Endothelial cell of umbilical vein (primary cell): ENCODE measurements around the gene BLNK. TPM values are rescaled to one million over a fixed set of nuclear protein-coding genes. Genes with fewer than 3 reads are reported as not detected.

ENCODE experiments used
- BruUV-seq: library from RNA; stranded (reverse); fragments of 400-500 nt; replicated peaks from 2 replicates; lab custom pipeline; 2021; lab: Mats Ljungman, UMichigan
- CTCF ChIA-PET: fragments of 300-600, 350-600 bp; sonication (Branson Sonifier 250); formaldehyde crosslinking; loops from one replicate; lab custom pipeline; 2021; ENCODE audit warnings: antibody characterized with exemption, inconsistent platforms; lab: Charles Lee
- POLR2A ChIA-PET: fragments of 300-600, 350-600 bp; sonication (Branson Sonifier 250); formaldehyde crosslinking; loops from one replicate; lab custom pipeline; 2021; ENCODE audit warnings: antibody characterized with exemption, inconsistent platforms; lab: Charles Lee
- DNase-seq: peaks from one replicate; pipeline ENCODE4 v3.0.0-alpha.2; 2011; ENCODE audit warnings: low read depth, low spot score
- FAIRE-seq: peaks from 2 replicates; lab custom pipeline; 2011; peaks lifted over from hg19 to GRCh38; lab: Jason Lieb, UNC
- H2AFZ ChIP-seq: 2 replicates; pipeline ENCODE4 v1.6.0; 2012; ENCODE audit warnings: low read depth, low read length, control low read depth, inconsistent platforms
- H3K27ac ChIP-seq: 2 replicates; pipeline ENCODE4 v1.5.1; 2011; ENCODE audit warnings: low read depth, mild to moderate bottlenecking, control low read depth, low read length, moderate library complexity; ENCODE audit not compliant: insufficient read depth
- H3K27me3 ChIP-seq, 2 experiments: 2 replicates each; pipeline versions ENCODE4 v1.6.0 to v1.6.1; 2011; ENCODE audit warnings: low read length in 2 of 2, mixed read lengths in 1 of 2; ENCODE audit not compliant: control insufficient read depth in 2 of 2, insufficient read depth in 2 of 2
- H3K36me3 ChIP-seq, 2 experiments: 2 replicates in 1 of 2; 3 replicates in 1 of 2; pipeline ENCODE4 v1.5.1; 2011; ENCODE audit warnings: low read length in 2 of 2, mild to moderate bottlenecking in 1 of 2, moderate library complexity in 1 of 2; ENCODE audit not compliant: control insufficient read depth in 2 of 2, insufficient read depth in 2 of 2; ENCODE audit errors: extremely low read depth in 1 of 2
- H3K4me1 ChIP-seq: 3 replicates; pipeline ENCODE4 v1.5.1; 2011; ENCODE audit warnings: mild to moderate bottlenecking, low read length; ENCODE audit not compliant: control insufficient read depth, insufficient read depth; ENCODE audit errors: extremely low read depth
- H3K4me2 ChIP-seq: 2 replicates; pipeline ENCODE4 v1.6.1; 2011; ENCODE audit warnings: low read length, control low read depth, mixed read lengths; ENCODE audit not compliant: insufficient read depth
- H3K4me3 ChIP-seq, 3 experiments: fragments of 200-600 bp in 1 of 3; sonication (generic), shearing (Covaris generic) in 1 of 3; replicated peaks in 1 of 3; 2 replicates each; pipeline ENCODE4 v1.5.1; 2011 to 2016; ENCODE audit warnings: control low read depth in 3 of 3, low read length in 3 of 3, mild to moderate bottlenecking in 2 of 3, inconsistent platforms in 1 of 3, low read depth in 1 of 3, moderate library complexity in 1 of 3; ENCODE audit not compliant: insufficient read depth in 1 of 3
- H3K79me2 ChIP-seq: 2 replicates; pipeline ENCODE4 v1.6.0; 2012; ENCODE audit warnings: low read length, inconsistent platforms; ENCODE audit not compliant: control insufficient read depth, insufficient read depth
- H3K9ac ChIP-seq: replicated peaks from 2 replicates; pipeline ENCODE3; 2011; ENCODE audit warnings: low read length, control low read depth; ENCODE audit not compliant: insufficient read depth; ENCODE audit errors: extremely low read depth
- H3K9me1 ChIP-seq: replicated peaks from 3 replicates; pipeline ENCODE4 v1.6.0; 2011; ENCODE audit warnings: mild to moderate bottlenecking, low read length; ENCODE audit not compliant: control insufficient read depth, insufficient read depth; ENCODE audit errors: extremely low read depth
- H3K9me3 ChIP-seq: replicated peaks from 2 replicates; pipeline ENCODE4 v1.5.1; 2012; ENCODE audit warnings: low read length, inconsistent platforms; ENCODE audit not compliant: control insufficient read depth, insufficient read depth
- H4K20me1 ChIP-seq: replicated peaks from 2 replicates; pipeline ENCODE3; 2011; ENCODE audit warnings: mild to moderate bottlenecking, low read length; ENCODE audit not compliant: control insufficient read depth, insufficient read depth; ENCODE audit errors: extremely low read depth
- EZH2 ChIP-seq: IDR thresholded peaks from 2 replicates; pipeline ENCODE4 v1.6.1; 2012; ENCODE audit warnings: borderline replicate concordance, low read depth, mild to moderate bottlenecking, moderate library complexity, low read length, inconsistent platforms; ENCODE audit not compliant: severe bottlenecking
- FOS ChIP-seq: IDR thresholded peaks from 2 replicates; pipeline ENCODE4 v1.6.1; 2011; ENCODE audit warnings: mild to moderate bottlenecking, low read length, moderate library complexity, borderline replicate concordance; ENCODE audit not compliant: insufficient read depth
- GATA2 ChIP-seq: IDR thresholded peaks from 2 replicates; pipeline ENCODE4 v1.7.0; 2011; ENCODE audit warnings: low read depth, mild to moderate bottlenecking, moderate library complexity, mixed read lengths, low read length; ENCODE audit not compliant: insufficient read length, insufficient read depth
- JUN ChIP-seq: IDR thresholded peaks from 2 replicates; pipeline ENCODE4 v1.6.1; 2011; ENCODE audit warnings: borderline replicate concordance, low read depth; ENCODE audit not compliant: insufficient read length, insufficient read depth
- MAX ChIP-seq: IDR thresholded peaks from 2 replicates; pipeline ENCODE4 v1.6.1; 2011; ENCODE audit not compliant: insufficient read depth, insufficient read length
- MYC ChIP-seq: IDR thresholded peaks from one replicate; pipeline ENCODE4 v1.6.1; 2011; ENCODE audit warnings: mild to moderate bottlenecking, low read depth, low read length
- POLR2A ChIP-seq: IDR thresholded peaks from 2 replicates; pipeline ENCODE4 v1.6.1; 2012; ENCODE audit warnings: low read depth, mild to moderate bottlenecking, control low read depth, low read length
- POLR2AphosphoS5 ChIP-seq: IDR thresholded peaks from 2 replicates; pipeline ENCODE4 v1.6.1; 2012; ENCODE audit warnings: low read depth, mild to moderate bottlenecking, control low read depth, low read length, moderate library complexity; ENCODE audit not compliant: insufficient read depth
- dilution Hi-C: fragments of 300-500 bp; cut with MboI; formaldehyde crosslinking; loops from one replicate; pipeline ENCODE4 v1.15.0; 2019; ENCODE audit warnings: low sequenced_read_pairs; ENCODE audit not compliant: extremely low pct_ligation_motif_present
- intact Hi-C: fragments of 100-400 bp; cut with micrococcal nuclease; formaldehyde crosslinking; loops from one replicate; pipeline ENCODE4 v1.10.0; 2022
- polyA plus RNA-seq, 4 experiments: library from polyadenylated mRNA; depleted of rRNA in 3 of 4; stranded (reverse) in 3 of 4; unstranded in 1 of 4; fragments of >200 nt; gene quantifications; 2 replicates each; pipeline versions ENCODE4 v1.2.1 to v1.2.3, GENCODE V29; 2011 to 2012; ENCODE audit warnings: missing spikeins in 1 of 4
- total RNA-seq: library from RNA; stranded (reverse); gene quantifications from 2 replicates; pipeline ENCODE4 v1.2.3, GENCODE V29; 2021
- TF ChIP-seq, protein P1 (sequence below), 2 donors: IDR thresholded peaks; 1 replicate in 1 of 2; 2 replicates in 1 of 2; pipeline ENCODE4 v1.5.1; 2011; ENCODE audit warnings: low read length in 2 of 2, mild to moderate bottlenecking in 2 of 2, moderate library complexity in 2 of 2, control low read depth in 1 of 2, inconsistent platforms in 1 of 2, low read depth in 1 of 2; ENCODE audit not compliant: insufficient read depth in 1 of 2; ENCODE audit errors: extremely low read depth in 1 of 2

The BLNK gene
- total and polyA plus RNA-seq, 2 donors (not counting 3 experiments of a cell fraction or from before 2014, with no cell fraction given), result not detected

GRCh38 chr10:96172666-96173065 is 98.7 kb downstream of the BLNK start:
- FAIRE-seq (no peak), DNase-seq (no peak)
- CTCF ChIA-PET, result interaction anchor here (1.0 kb wide), 1 partner anchor 156 kb away, joined by 4 read pairs; no protein-coding TSS in a partner anchor
- no peaks in the 10 kb centered on the region for H3K9me1 ChIP-seq
- no peak overlapping the region for H3K27ac ChIP-seq
- H3K4me3 ChIP-seq, result no peak overlapping the region
- H2AFZ ChIP-seq, result no peak overlapping the region
- no peak overlapping the region for H3K9ac ChIP-seq
- POLR2A ChIA-PET, result no interaction called here
- H3K4me1 ChIP-seq, result no peaks in the 10 kb centered on the region
- H3K9me3 ChIP-seq, result no peaks in the 10 kb centered on the region
- intact Hi-C loops, result no loop called here
- no peaks in the 10 kb centered on the region for H3K36me3 ChIP-seq
- no peaks in the 10 kb centered on the region for H3K27me3 ChIP-seq
- TF ChIP-seq GATA2 (no peak), FOS (no peak), MAX (no peak), MYC (no peak), JUN (no peak), POLR2AphosphoS5 (no peak), EZH2 (no peak), POLR2A (no peak)
- TF ChIP-seq, protein P1, sequence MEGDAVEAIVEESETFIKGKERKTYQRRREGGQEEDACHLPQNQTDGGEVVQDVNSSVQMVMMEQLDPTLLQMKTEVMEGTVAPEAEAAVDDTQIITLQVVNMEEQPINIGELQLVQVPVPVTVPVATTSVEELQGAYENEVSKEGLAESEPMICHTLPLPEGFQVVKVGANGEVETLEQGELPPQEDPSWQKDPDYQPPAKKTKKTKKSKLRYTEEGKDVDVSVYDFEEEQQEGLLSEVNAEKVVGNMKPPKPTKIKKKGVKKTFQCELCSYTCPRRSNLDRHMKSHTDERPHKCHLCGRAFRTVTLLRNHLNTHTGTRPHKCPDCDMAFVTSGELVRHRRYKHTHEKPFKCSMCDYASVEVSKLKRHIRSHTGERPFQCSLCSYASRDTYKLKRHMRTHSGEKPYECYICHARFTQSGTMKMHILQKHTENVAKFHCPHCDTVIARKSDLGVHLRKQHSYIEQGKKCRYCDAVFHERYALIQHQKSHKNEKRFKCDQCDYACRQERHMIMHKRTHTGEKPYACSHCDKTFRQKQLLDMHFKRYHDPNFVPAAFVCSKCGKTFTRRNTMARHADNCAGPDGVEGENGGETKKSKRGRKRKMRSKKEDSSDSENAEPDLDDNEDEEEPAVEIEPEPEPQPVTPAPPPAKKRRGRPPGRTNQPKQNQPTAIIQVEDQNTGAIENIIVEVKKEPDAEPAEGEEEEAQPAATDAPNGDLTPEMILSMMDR (IDR thresholded peaks at IDR 0.05; ENCODE audit: extremely low read depth in 1 of 2, insufficient read depth in 1 of 2, low read depth in 1 of 2, low read length in 2 of 2), result no peak
- BruUV-seq, result no TSS peak
- no peaks in the 10 kb centered on the region for H4K20me1 ChIP-seq
- H3K4me2 ChIP-seq, result no peak overlapping the region
- no peaks in the 10 kb centered on the region for H3K79me2 ChIP-seq
- dilution Hi-C loops, result no loop called here
